GM18873 (cell line): ENCODE data around the gene METTL21C.

Experiments
- ATAC-seq: cut with Tn5 transposase; IDR thresholded peaks from one replicate; pipeline ENCODE4 v1.9.1; 2021; ENCODE audit warnings: mild to moderate bottlenecking, moderate library complexity, moderate number of reproducible peaks; ENCODE audit not compliant: unreplicated experiment, low FRiP score

METTL21C gene

GRCh38 chr13:102698649-102698980 lies 3.8 kb upstream of the METTL21C start:
- ATAC-seq = no peak

GRCh38 chr13:102697929-102698648 lies 3.2 kb upstream of the METTL21C start:
- ATAC-seq = no peak

- no peak for ATAC-seq
Measured at GRCh38 chr13:102697264-102697663, 2.4 kb upstream of the METTL21C start.

- no peak for ATAC-seq
Measured at GRCh38 chr13:102696465-102696864, 1.6 kb upstream of the METTL21C start.

- ATAC-seq = no peak
Measured at GRCh38 chr13:102693776-102694175, 1.1 kb downstream of the METTL21C start.

GRCh38 chr13:102693250-102693649 lies 1.6 kb downstream of the METTL21C start:
- ATAC-seq = no peak

- no peak for ATAC-seq
Measured at GRCh38 chr13:102692491-102692826, 2.4 kb downstream of the METTL21C start.

GRCh38 chr13:102690883-102691282 lies 4.0 kb downstream of the METTL21C start:
- no peak for ATAC-seq

GRCh38 chr13:102688306-102688973 lies 6.4 kb downstream of the METTL21C start:
- no peak for ATAC-seq

GRCh38 chr13:102687520-102687919 lies 7.3 kb downstream of the METTL21C start:
- no peak for ATAC-seq

GRCh38 chr13:102686024-102686423 lies 8.8 kb downstream of the METTL21C start:
- no peak for ATAC-seq

GRCh38 chr13:102683637-102684036 lies 11.2 kb downstream of the METTL21C start:
- ATAC-seq = no peak

- no peak for ATAC-seq
Measured at GRCh38 chr13:102682727-102683126, 12.1 kb downstream of the METTL21C start.

- ATAC-seq = no peak
Measured at GRCh38 chr13:102682211-102682610, 12.6 kb downstream of the METTL21C start.

- no peak for ATAC-seq
Measured at GRCh38 chr13:102680842-102681740, 13.8 kb downstream of the METTL21C start.

- no peak for ATAC-seq
Measured at GRCh38 chr13:102680133-102680717, 14.6 kb downstream of the METTL21C start.

GRCh38 chr13:102679449-102680132 lies 15.3 kb downstream of the METTL21C start:
- no peak for ATAC-seq

- no peak for ATAC-seq
Measured at GRCh38 chr13:102678339-102679107, 16.3 kb downstream of the METTL21C start.

- no peak for ATAC-seq
Measured at GRCh38 chr13:102677122-102677521, 17.7 kb downstream of the METTL21C start.

GRCh38 chr13:102675115-102675514 lies 19.7 kb downstream of the METTL21C start:
- ATAC-seq = no peak
